H54 (cell line): ENCODE results near the gene BMP8A.
"Not testable (repeated sequence)": the region's sequence is repeated elsewhere in the genome, so short reads cannot be mapped to it uniquely, and the experiment has no call there.

Experiments
- DNase-seq: peaks from one replicate; pipeline ENCODE4 v3.0.0; 2011; ENCODE audit warnings: low spot score, mixed read lengths; ENCODE audit not compliant: insufficient read length
- FAIRE-seq: peaks from 3 replicates; lab custom pipeline; 2011; peaks lifted over from hg19 to GRCh38; lab: Jason Lieb, UNC
- POLR2A ChIP-seq: IDR thresholded peaks from 2 replicates; pipeline ENCODE4 v1.6.1; 2011; ENCODE audit warnings: low read depth, mild to moderate bottlenecking, low read length

BMP8A gene

GRCh38 chr1:39507230-39507928, 15.9 kb downstream of the BMP8A start:
- DNase-seq, result no peak
- no peak for FAIRE-seq
- TF ChIP-seq POLR2A, result no peak

GRCh38 chr1:39508266-39508665, 16.8 kb downstream of the BMP8A start:
- DNase-seq (no peak), FAIRE-seq (no peak)
- no peak for TF ChIP-seq POLR2A

- TF ChIP-seq POLR2A, result no peak
- no peak for DNase-seq
- FAIRE-seq, result no peak
These were observed 17.4 kb downstream of the BMP8A start for GRCh38 chr1:39508857-39509305.

- DNase-seq (no peak), FAIRE-seq (no peak)
- no peak for TF ChIP-seq POLR2A
These were observed 18.0 kb downstream of the BMP8A start for GRCh38 chr1:39509360-39510009.

- not testable (repeated sequence) for DNase-seq, FAIRE-seq
These were observed 19.2 kb downstream of the BMP8A start for GRCh38 chr1:39510570-39511186.

GRCh38 chr1:39511477-39511876, 20.0 kb downstream of the BMP8A start:
- not testable (repeated sequence) for DNase-seq, FAIRE-seq

- not testable (repeated sequence) for DNase-seq, FAIRE-seq
These were observed 20.9 kb downstream of the BMP8A start for GRCh38 chr1:39512234-39512847.

GRCh38 chr1:39514710-39515124, 23.3 kb downstream of the BMP8A start:
- FAIRE-seq, DNase-seq: not testable (repeated sequence)

- not testable (repeated sequence) for FAIRE-seq, DNase-seq
These were observed 24.0 kb downstream of the BMP8A start for GRCh38 chr1:39515131-39516086.

GRCh38 chr1:39516841-39517240, 25.4 kb downstream of the BMP8A start:
- not testable (repeated sequence) for FAIRE-seq, DNase-seq

GRCh38 chr1:39517936-39518335, 26.5 kb downstream of the BMP8A start:
- DNase-seq, FAIRE-seq: not testable (repeated sequence)

- not testable (repeated sequence) for DNase-seq, FAIRE-seq
These were observed 27.9 kb downstream of the BMP8A start for GRCh38 chr1:39519376-39519775.

GRCh38 chr1:39522221-39522620, 30.8 kb downstream of the BMP8A start:
- not testable (repeated sequence) for FAIRE-seq, DNase-seq
